ENCODE data around the gene UNC93B1.
A peak's percentile ranks its signal among the peaks of the same experiment; 100 is the strongest.
"Not testable (repeated sequence)": the region's sequence is repeated elsewhere in the genome, so short reads cannot be mapped to it uniquely, and the experiment has no call there.

Gene UNC93B1

GRCh38 chr11:68002938-68003845 lies 705 bp downstream of the UNC93B1 start:
- Histone ChIP-seq H3K27me3 (ENCODE audit: control insufficient read depth, insufficient read depth, low read length) (peaks cover 6% of the 10 kb centered on the region; the same call in 1 of the 2 replicates), H3K4me1 (ENCODE audit: control insufficient read depth, insufficient read depth, low read length) (peaks cover 5% of the 10 kb centered on the region; the same call in 1 of the 2 replicates), H3K9ac (ENCODE audit: low read depth, low read length) (no peak overlapping the region), H3K27ac (ENCODE audit: low read depth, low read length) (no peak overlapping the region), H3K4me3 (ENCODE audit: low read depth, low read length) (peak overlapping the region; percentile 55), H3K36me3 (ENCODE audit: control insufficient read depth, insufficient read depth, low read length) (no peaks in the 10 kb centered on the region), H3K9me3 (ENCODE audit: control insufficient read depth, insufficient read depth, low read length) (no peaks in the 10 kb centered on the region)

DNA sequence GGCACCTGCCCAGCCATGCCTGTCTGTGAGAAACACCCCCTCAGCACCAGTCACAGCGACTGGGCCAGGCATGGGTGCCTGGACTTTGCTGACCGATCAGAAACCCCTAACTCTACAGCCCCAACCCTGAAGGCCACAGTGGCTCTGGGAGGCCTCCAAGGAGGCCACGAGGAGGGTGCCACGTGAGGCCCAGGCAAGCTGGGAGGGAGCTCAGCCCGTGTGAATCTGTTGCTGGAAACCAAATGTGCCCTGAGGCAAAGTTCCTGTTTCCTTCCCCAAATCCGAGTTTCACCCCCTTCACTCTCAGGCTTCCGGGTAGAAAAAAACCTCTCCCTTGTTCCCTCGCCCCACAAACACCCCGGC lies 1.3 kb downstream of the UNC93B1 start:
- no peak overlapping the region for H3K27ac ChIP-seq (ENCODE audit: low read depth, low read length)
- peaks cover 5% of the 10 kb centered on the region; the same call in 1 of the 2 replicates for H3K4me1 ChIP-seq (ENCODE audit: control insufficient read depth, insufficient read depth, low read length)
- no peaks in the 10 kb centered on the region for H3K9me3 ChIP-seq (ENCODE audit: control insufficient read depth, insufficient read depth, low read length)
- H3K9ac ChIP-seq (ENCODE audit: low read depth, low read length) = no peak overlapping the region
- H3K36me3 ChIP-seq (ENCODE audit: control insufficient read depth, insufficient read depth, low read length) = no peaks in the 10 kb centered on the region
- peaks cover 6% of the 10 kb centered on the region; the same call in 1 of the 2 replicates for H3K27me3 ChIP-seq (ENCODE audit: control insufficient read depth, insufficient read depth, low read length)
- H3K4me3 ChIP-seq (ENCODE audit: low read depth, low read length) = peak overlapping the region; percentile 55; the same call in 1 of the 2 replicates

- Histone ChIP-seq H3K9ac (ENCODE audit: low read depth, low read length) (no peak overlapping the region), H3K36me3 (ENCODE audit: control insufficient read depth, insufficient read depth, low read length) (no peaks in the 10 kb centered on the region), H3K4me1 (ENCODE audit: control insufficient read depth, insufficient read depth, low read length) (peaks cover 9% of the 10 kb centered on the region; the same call in 1 of the 2 replicates), H3K27me3 (ENCODE audit: control insufficient read depth, insufficient read depth, low read length) (peaks cover 6% of the 10 kb centered on the region; the same call in 1 of the 2 replicates), H3K4me3 (ENCODE audit: low read depth, low read length) (no peak overlapping the region), H3K27ac (ENCODE audit: low read depth, low read length) (no peak overlapping the region), H3K9me3 (ENCODE audit: control insufficient read depth, insufficient read depth, low read length) (no peaks in the 10 kb centered on the region)
These were observed 4.2 kb downstream of the UNC93B1 start for GRCh38 chr11:67999704-68000103.

DNA sequence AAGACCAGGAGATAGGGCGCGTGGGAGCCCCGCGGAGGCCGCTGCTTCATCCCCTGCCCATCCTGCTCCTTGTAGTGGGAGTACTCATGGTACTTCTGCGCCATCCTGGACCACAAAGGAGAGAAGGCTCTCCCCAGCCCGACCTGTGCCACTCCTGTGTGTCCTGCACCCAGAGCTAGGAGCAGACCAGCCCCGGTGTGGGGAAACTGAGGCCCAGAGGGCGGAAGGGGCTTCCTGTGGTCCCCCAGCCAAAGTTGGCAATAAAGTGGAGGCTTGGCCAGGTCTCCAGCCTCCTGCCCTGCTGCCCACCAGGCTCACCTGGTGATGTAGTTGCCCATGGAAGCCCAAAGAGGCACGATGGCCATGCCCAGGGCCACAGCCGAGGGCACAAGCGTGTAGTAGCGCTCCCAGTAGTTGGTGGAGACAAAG lies 4.7 kb downstream of the UNC93B1 start:
- H3K9ac ChIP-seq (ENCODE audit: low read depth, low read length) = no peak overlapping the region
- peaks cover 6% of the 10 kb centered on the region; the same call in 1 of the 2 replicates for H3K4me1 ChIP-seq (ENCODE audit: control insufficient read depth, insufficient read depth, low read length)
- H3K9me3 ChIP-seq (ENCODE audit: control insufficient read depth, insufficient read depth, low read length) = no peaks in the 10 kb centered on the region
- H3K27me3 ChIP-seq (ENCODE audit: control insufficient read depth, insufficient read depth, low read length) = peaks cover 6% of the 10 kb centered on the region; the same call in 1 of the 2 replicates
- H3K27ac ChIP-seq (ENCODE audit: low read depth, low read length) = no peak overlapping the region
- H3K4me3 ChIP-seq (ENCODE audit: low read depth, low read length) = no peak overlapping the region
- no peaks in the 10 kb centered on the region for H3K36me3 ChIP-seq (ENCODE audit: control insufficient read depth, insufficient read depth, low read length)

- H3K4me3 ChIP-seq (ENCODE audit: low read depth, low read length) = no peak overlapping the region
- peaks cover 6% of the 10 kb centered on the region; the same call in 1 of the 2 replicates for H3K27me3 ChIP-seq (ENCODE audit: control insufficient read depth, insufficient read depth, low read length)
- H3K27ac ChIP-seq (ENCODE audit: low read depth, low read length) = no peak overlapping the region
- H3K36me3 ChIP-seq (ENCODE audit: control insufficient read depth, insufficient read depth, low read length) = no peaks in the 10 kb centered on the region
- no peaks in the 10 kb centered on the region for H3K9me3 ChIP-seq (ENCODE audit: control insufficient read depth, insufficient read depth, low read length)
- H3K9ac ChIP-seq (ENCODE audit: low read depth, low read length) = no peak overlapping the region
- peaks cover 4% of the 10 kb centered on the region; the same call in 1 of the 2 replicates for H3K4me1 ChIP-seq (ENCODE audit: control insufficient read depth, insufficient read depth, low read length)
These were observed 5.5 kb downstream of the UNC93B1 start for GRCh38 chr11:67998150-67999045.

DNA sequence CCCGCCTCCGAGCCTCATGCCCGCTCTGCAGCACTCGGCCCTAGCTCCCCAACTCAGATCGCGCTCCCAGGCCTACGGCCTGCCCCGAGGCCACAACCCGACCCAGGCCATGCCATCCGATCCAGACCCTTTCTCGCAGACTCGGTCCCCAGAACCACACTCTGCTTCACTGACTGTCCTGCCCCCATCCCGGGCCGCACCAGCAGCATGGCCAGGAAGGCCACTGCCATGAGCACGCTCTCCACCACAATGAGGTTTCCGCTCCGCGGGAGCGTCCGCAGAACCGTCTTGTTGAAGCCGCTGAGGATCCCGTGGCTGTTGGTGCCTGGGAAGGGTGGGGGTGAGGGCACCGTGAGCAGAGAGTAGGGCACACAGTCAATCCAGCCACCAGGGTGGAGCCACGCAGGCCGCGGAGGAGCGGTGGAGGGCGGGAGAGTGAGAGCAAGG lies 6.4 kb downstream of the UNC93B1 start:
- no peaks in the 10 kb centered on the region for H3K36me3 ChIP-seq (ENCODE audit: control insufficient read depth, insufficient read depth, low read length)
- H3K27me3 ChIP-seq (ENCODE audit: control insufficient read depth, insufficient read depth, low read length) = 0 out of 2 replicates have a peak, but pooled peaks cover under 1% of the 10 kb centered on the region
- no peak overlapping the region; the same call in 1 of the 2 replicates for H3K4me3 ChIP-seq (ENCODE audit: low read depth, low read length)
- no peak overlapping the region for H3K27ac ChIP-seq (ENCODE audit: low read depth, low read length)
- H3K9ac ChIP-seq (ENCODE audit: low read depth, low read length) = no peak overlapping the region
- H3K4me1 ChIP-seq (ENCODE audit: control insufficient read depth, insufficient read depth, low read length) = peaks cover 4% of the 10 kb centered on the region; the same call in 1 of the 2 replicates
- H3K9me3 ChIP-seq (ENCODE audit: control insufficient read depth, insufficient read depth, low read length) = no peaks in the 10 kb centered on the region

DNA sequence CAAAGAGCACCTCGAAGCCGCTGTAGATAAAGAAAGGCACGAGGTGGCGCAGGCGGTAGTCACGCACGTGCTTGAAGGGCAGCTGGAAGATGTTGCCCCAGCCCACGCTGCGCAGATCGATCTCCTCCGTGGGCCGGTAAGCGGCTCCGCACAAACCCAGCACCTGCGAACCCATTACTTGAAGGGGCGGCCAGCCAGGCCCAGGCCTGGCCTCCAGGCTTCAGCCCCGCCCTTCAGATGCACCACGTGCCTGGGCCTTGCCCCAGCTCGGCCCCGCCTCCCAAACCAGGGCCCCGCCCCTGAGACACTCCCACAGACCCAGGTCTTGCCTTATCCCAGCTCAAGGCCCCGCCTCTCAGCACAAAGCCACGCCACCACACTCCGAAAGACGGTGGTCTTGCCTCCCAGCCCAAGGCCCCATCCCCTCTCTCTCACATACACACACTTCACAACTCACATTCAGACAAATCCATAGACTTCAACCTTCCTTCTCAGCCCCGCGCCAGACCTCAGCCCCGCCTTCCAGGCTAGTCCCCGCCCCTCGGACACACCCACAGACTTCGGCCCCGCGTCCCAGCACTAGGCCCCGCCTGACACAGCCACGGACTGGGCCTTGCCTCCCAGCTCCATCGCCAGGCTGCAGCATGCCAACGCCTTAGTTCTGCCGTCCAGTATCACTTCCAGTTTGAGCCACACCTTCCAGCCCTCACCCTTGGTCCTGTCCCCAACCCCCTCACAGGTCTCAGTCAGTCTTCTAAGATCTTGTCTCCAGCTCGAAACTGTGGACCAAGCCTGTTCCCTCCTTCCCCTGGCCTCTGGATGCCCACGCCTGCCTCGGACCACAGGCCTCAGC lies 7.0 kb downstream of the UNC93B1 start:
- Histone ChIP-seq H3K36me3 (ENCODE audit: control insufficient read depth, insufficient read depth, low read length) (no peaks in the 10 kb centered on the region), H3K9ac (ENCODE audit: low read depth, low read length) (no peak overlapping the region)

GRCh38 chr11:67996051-67996450 lies 7.8 kb downstream of the UNC93B1 start:
- Histone ChIP-seq H3K9ac (ENCODE audit: low read depth, low read length) (no peak overlapping the region), H3K36me3 (ENCODE audit: control insufficient read depth, insufficient read depth, low read length) (no peaks in the 10 kb centered on the region), H3K27me3 (ENCODE audit: control insufficient read depth, insufficient read depth, low read length) (no peaks in the 10 kb centered on the region), H3K27ac (ENCODE audit: low read depth, low read length) (no peak overlapping the region), H3K4me3 (ENCODE audit: low read depth, low read length) (no peak overlapping the region), H3K4me1 (ENCODE audit: control insufficient read depth, insufficient read depth, low read length) (peaks cover 4% of the 10 kb centered on the region; the same call in 1 of the 2 replicates), H3K9me3 (ENCODE audit: control insufficient read depth, insufficient read depth, low read length) (no peaks in the 10 kb centered on the region)

More for the DNA sequence above, 7.0 kb downstream of the UNC93B1 start:
- peaks cover 4% of the 10 kb centered on the region; the same call in 1 of the 2 replicates for H3K4me1 ChIP-seq (ENCODE audit: control insufficient read depth, insufficient read depth, low read length)
- no peaks in the 10 kb centered on the region for H3K9me3 ChIP-seq (ENCODE audit: control insufficient read depth, insufficient read depth, low read length)
- peak overlapping the region; percentile 80 for H3K4me3 ChIP-seq (ENCODE audit: low read depth, low read length)
- H3K27ac ChIP-seq (ENCODE audit: low read depth, low read length) = no peak overlapping the region
- H3K27me3 ChIP-seq (ENCODE audit: control insufficient read depth, insufficient read depth, low read length) = no peaks in the 10 kb centered on the region

DNA sequence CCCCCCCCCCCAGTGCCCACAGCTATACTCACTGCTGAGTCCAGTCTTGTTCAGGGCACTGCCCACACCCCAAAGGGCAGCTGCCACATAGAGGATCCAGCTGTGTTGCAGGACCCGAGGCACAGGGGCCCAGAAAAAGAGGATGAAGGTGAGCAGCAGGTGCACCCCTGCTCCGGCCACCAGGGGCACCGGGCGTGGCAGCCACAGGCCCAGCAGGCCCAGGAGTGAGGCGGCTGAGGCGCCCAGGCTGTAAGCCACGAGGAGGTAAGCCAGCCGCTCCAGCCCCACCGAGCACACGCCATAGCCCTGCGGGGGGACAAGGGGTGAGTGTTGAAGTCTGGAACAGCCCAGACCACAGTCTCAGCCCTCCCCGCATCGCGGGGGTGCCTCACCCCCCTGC lies 8.3 kb downstream of the UNC93B1 start:
- not testable (repeated sequence) for H3K27me3 ChIP-seq (ENCODE audit: control insufficient read depth, insufficient read depth, low read length); H3K9me3 ChIP-seq (ENCODE audit: control insufficient read depth, insufficient read depth, low read length); H3K9ac ChIP-seq (ENCODE audit: low read depth, low read length); H3K4me3 ChIP-seq (ENCODE audit: low read depth, low read length); H3K27ac ChIP-seq (ENCODE audit: low read depth, low read length); H3K4me1 ChIP-seq (ENCODE audit: control insufficient read depth, insufficient read depth, low read length); H3K36me3 ChIP-seq (ENCODE audit: control insufficient read depth, insufficient read depth, low read length)

GRCh38 chr11:67995129-67995528 lies 8.8 kb downstream of the UNC93B1 start:
- not testable (repeated sequence) for H3K9ac ChIP-seq (ENCODE audit: low read depth, low read length); H3K36me3 ChIP-seq (ENCODE audit: control insufficient read depth, insufficient read depth, low read length); H3K9me3 ChIP-seq (ENCODE audit: control insufficient read depth, insufficient read depth, low read length); H3K4me3 ChIP-seq (ENCODE audit: low read depth, low read length); H3K27me3 ChIP-seq (ENCODE audit: control insufficient read depth, insufficient read depth, low read length); H3K27ac ChIP-seq (ENCODE audit: low read depth, low read length); H3K4me1 ChIP-seq (ENCODE audit: control insufficient read depth, insufficient read depth, low read length)

Data from HUES48 (cell line).